Thoracic aorta (tissue), 2 donors: Measurements from ENCODE around the gene CNR2. TPM values are rescaled to one million over a fixed set of nuclear protein-coding genes. Genes with fewer than 3 reads are reported as not detected.
"Not testable (repeated sequence)": the region's sequence is repeated elsewhere in the genome, so short reads cannot be mapped to it uniquely, and the experiment has no call there.

ENCODE experiments used
- ATAC-seq: fragments of 150-250 bp; one replicate; pipeline ENCODE4 v1.8.0; 2017; ENCODE audit warnings: low read depth; ENCODE audit not compliant: insufficient number of reproducible peaks, low FRiP score
- DNase-seq: peaks from one replicate; pipeline ENCODE4 v3.0.0-alpha.2; 2020; ENCODE audit warnings: low spot score
- H3K27ac ChIP-seq, 2 donors: fragments of 200-600 bp; sonication (generic); 1 replicate in 1 of 2; 2 replicates in 1 of 2; pipeline ENCODE4 v1.5.1; 2016; ENCODE audit warnings: mild to moderate bottlenecking in 2 of 2, moderate library complexity in 2 of 2
- H3K27me3 ChIP-seq: fragments of 200-600 bp; sonication (generic); replicated peaks from 2 replicates; pipeline ENCODE4 v1.6.0; 2016; ENCODE audit warnings: mild to moderate bottlenecking; ENCODE audit not compliant: insufficient read depth
- H3K36me3 ChIP-seq: fragments of 200-600 bp; sonication (generic); one replicate; pipeline ENCODE4 v1.5.1; 2016
- H3K4me1 ChIP-seq, 2 donors: fragments of 200-600 bp; sonication (generic); 1 replicate in 1 of 2; 2 replicates in 1 of 2; pipeline versions ENCODE4 v1.5.1 to v1.6.0; 2016; ENCODE audit warnings: low read depth in 2 of 2, mild to moderate bottlenecking in 1 of 2; ENCODE audit not compliant: control insufficient read depth in 1 of 2
- H3K4me3 ChIP-seq: fragments of 200-600 bp; sonication (generic); 2 replicates; pipeline ENCODE4 v1.5.1; 2016; ENCODE audit warnings: mild to moderate bottlenecking
- H3K9me3 ChIP-seq: fragments of 200-600 bp; sonication (generic); 2 replicates; pipeline ENCODE4 v1.5.1; 2016
- CTCF ChIP-seq: fragments of 200-600 bp; sonication (generic); IDR thresholded peaks from one replicate; pipeline ENCODE4 v1.5.1; 2019; ENCODE audit warnings: antibody characterized with exemption
- total RNA-seq, 2 donors: library from RNA; depleted of rRNA; stranded (reverse); fragments of >200 nt; gene quantifications; one replicate each; pipeline versions ENCODE4 v1.1.0 to v1.2.3, GENCODE V29; 2016

The CNR2 gene
- under 1 TPM in 1 of 2 donors, not detected in 1; 0.41 TPM for total RNA-seq

GRCh38 chr1:23913212-23913880, at the start of gene CNR2:
CNR2 (minus strand) TSS chr1:23913362; CDS start chr1:23875617, 37,745 bp downstream.
- Histone ChIP-seq H3K27ac (no peak within 1 kb of the TSS), H3K4me3 (no peak within 1 kb of the TSS), H3K4me1 (no peaks in the 10 kb centered on the region), H3K36me3 (no peaks in the 10 kb centered on the region), H3K27me3 (no peaks in the 10 kb centered on the region), H3K9me3 (no peaks in the 10 kb centered on the region)
- no peak for DNase-seq
- no peak for TF ChIP-seq CTCF
- no peak for ATAC-seq

GRCh38 chr1:23960291-23961020, 47.3 kb upstream of the CNR2 start:
- Histone ChIP-seq H3K36me3 (peaks cover 4% of the 10 kb centered on the region), H3K4me3 (peak overlapping the region; percentile 96), H3K27ac (peak overlapping the region; percentile 97 to 100), H3K9me3 (no peaks in the 10 kb centered on the region), H3K4me1 (peaks cover 28 to 52% of the 10 kb centered on the region in 2 donors), H3K27me3 (no peaks in the 10 kb centered on the region)
- ATAC-seq: peak; percentile 17
- TF ChIP-seq CTCF: no peak
- no peak for DNase-seq

GRCh38 chr1:23959461-23960290, 46.5 kb upstream of the CNR2 start, which contains the start of gene PNRC2:
PNRC2 (plus strand) TSS chr1:23959828; CDS start chr1:23961458, 1,630 bp downstream.
- peak; percentile 79 for ATAC-seq
- no peaks in the 10 kb centered on the region for H3K27me3 ChIP-seq
- TF ChIP-seq CTCF: no peak
- DNase-seq: peak; percentile 87
- H3K4me3 ChIP-seq: peak within 1 kb of the TSS; percentile 96
- no peaks in the 10 kb centered on the region for H3K36me3 ChIP-seq
- H3K9me3 ChIP-seq: no peaks in the 10 kb centered on the region
- peak within 1 kb of the TSS; percentile 97 to 100 for H3K27ac ChIP-seq
- H3K4me1 ChIP-seq: peaks cover 22 to 45% of the 10 kb centered on the region in 2 donors

- Histone ChIP-seq H3K27me3 (no peaks in the 10 kb centered on the region), H3K36me3 (no peaks in the 10 kb centered on the region), H3K9me3 (no peaks in the 10 kb centered on the region), H3K27ac (peak overlapping the region; percentile 97 to 100), H3K4me3 (peak overlapping the region; percentile 96), H3K4me1 (peaks cover 15 to 37% of the 10 kb centered on the region in 2 donors)
- ATAC-seq: peak; percentile 59
- DNase-seq: peak; percentile 87
- TF ChIP-seq CTCF: peak; percentile 38
These were observed 45.8 kb upstream of the CNR2 start for GRCh38 chr1:23958810-23959460.

- not testable (repeated sequence) for H3K27me3 ChIP-seq, DNase-seq, H3K36me3 ChIP-seq, ATAC-seq, H3K9me3 ChIP-seq
- Histone ChIP-seq H3K4me3 (peak overlapping the region; percentile 96), H3K4me1 (peaks cover 10 to 30% of the 10 kb centered on the region in 2 donors), H3K27ac (peak overlapping the region; percentile 97 to 100)
These were observed 45.1 kb upstream of the CNR2 start for GRCh38 chr1:23958040-23958809.
